Kidney epithelial cell (primary cell): ENCODE measurements around the gene POU2F2. TPM values are rescaled to one million over a fixed set of nuclear protein-coding genes. Genes with fewer than 3 reads are reported as not detected.
A peak's percentile ranks its signal among the peaks of the same experiment; 100 is the strongest.
"Not testable (repeated sequence)": the region's sequence is repeated elsewhere in the genome, so short reads cannot be mapped to it uniquely, and the experiment has no call there.

Experiments used
- DNase-seq: peaks from one replicate; pipeline ENCODE4 v3.0.0-alpha.2; 2010; ENCODE audit warnings: low read depth
- H3K27me3 ChIP-seq: 2 replicates; pipeline ENCODE4 v1.6.0; 2011; ENCODE audit warnings: low read length; ENCODE audit not compliant: control insufficient read depth, insufficient read depth
- H3K36me3 ChIP-seq: 2 replicates; pipeline ENCODE4 v1.5.1; 2011; ENCODE audit warnings: low read length; ENCODE audit not compliant: control insufficient read depth, insufficient read depth
- H3K4me3 ChIP-seq: 2 replicates; pipeline ENCODE4 v1.5.1; 2011; ENCODE audit warnings: low read depth, mild to moderate bottlenecking, control low read depth, low read length
- total RNA-seq: library from RNA; depleted of rRNA; stranded (reverse); fragments of >200 nt; gene quantifications from 2 replicates; pipeline ENCODE4 v1.2.3, GENCODE V29; 2015
- TF ChIP-seq, protein P1 (sequence below): IDR thresholded peaks from 2 replicates; pipeline ENCODE4 v1.5.1; 2011; ENCODE audit warnings: mild to moderate bottlenecking, moderate library complexity, low read length, control low read depth, inconsistent platforms; ENCODE audit not compliant: insufficient read depth, poor library complexity, severe bottlenecking

Gene POU2F2
- total RNA-seq, 1 donor from 2014 or later: 2.3 TPM

GRCh38 chr19:42108527-42109389, 23.5 kb downstream of the POU2F2 start:
- Histone ChIP-seq H3K4me3 (no peak overlapping the region), H3K27me3 (no peaks in the 10 kb centered on the region), H3K36me3 (no peaks in the 10 kb centered on the region)
- TF ChIP-seq, protein P1, sequence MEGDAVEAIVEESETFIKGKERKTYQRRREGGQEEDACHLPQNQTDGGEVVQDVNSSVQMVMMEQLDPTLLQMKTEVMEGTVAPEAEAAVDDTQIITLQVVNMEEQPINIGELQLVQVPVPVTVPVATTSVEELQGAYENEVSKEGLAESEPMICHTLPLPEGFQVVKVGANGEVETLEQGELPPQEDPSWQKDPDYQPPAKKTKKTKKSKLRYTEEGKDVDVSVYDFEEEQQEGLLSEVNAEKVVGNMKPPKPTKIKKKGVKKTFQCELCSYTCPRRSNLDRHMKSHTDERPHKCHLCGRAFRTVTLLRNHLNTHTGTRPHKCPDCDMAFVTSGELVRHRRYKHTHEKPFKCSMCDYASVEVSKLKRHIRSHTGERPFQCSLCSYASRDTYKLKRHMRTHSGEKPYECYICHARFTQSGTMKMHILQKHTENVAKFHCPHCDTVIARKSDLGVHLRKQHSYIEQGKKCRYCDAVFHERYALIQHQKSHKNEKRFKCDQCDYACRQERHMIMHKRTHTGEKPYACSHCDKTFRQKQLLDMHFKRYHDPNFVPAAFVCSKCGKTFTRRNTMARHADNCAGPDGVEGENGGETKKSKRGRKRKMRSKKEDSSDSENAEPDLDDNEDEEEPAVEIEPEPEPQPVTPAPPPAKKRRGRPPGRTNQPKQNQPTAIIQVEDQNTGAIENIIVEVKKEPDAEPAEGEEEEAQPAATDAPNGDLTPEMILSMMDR: peak; percentile 100
- no peak for DNase-seq

- no peak overlapping the region for H3K4me3 ChIP-seq
- DNase-seq: no peak
- TF ChIP-seq, protein P1: no peak
- no peaks in the 10 kb centered on the region for H3K36me3 ChIP-seq
- no peaks in the 10 kb centered on the region for H3K27me3 ChIP-seq
These were observed 26.9 kb downstream of the POU2F2 start for GRCh38 chr19:42105368-42105767.

GRCh38 chr19:42102877-42103276, 29.4 kb downstream of the POU2F2 start:
- Histone ChIP-seq H3K36me3 (no peaks in the 10 kb centered on the region), H3K4me3 (no peak overlapping the region), H3K27me3 (no peaks in the 10 kb centered on the region)
- DNase-seq: no peak
- TF ChIP-seq, protein P1: no peak

DNA sequence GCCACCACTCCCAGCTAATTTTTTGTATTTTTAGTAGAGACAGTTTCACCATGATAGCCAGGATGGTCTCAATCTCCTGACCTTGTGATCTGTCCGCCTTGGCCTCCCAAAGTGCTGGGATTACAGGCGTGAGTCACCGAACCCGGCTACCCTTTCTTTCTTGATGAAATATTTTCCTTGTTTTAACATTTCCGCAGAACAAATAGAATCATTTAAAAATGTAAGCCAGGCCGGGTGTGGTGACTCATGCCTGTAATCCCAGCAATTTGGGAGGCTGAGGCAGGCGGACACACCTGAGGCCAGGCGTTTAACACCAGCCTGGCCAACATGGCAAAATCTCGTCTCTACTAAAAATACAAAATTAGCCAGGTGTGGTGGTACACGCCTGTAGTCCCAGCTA, 32.0 kb downstream of the POU2F2 start:
- H3K27me3 ChIP-seq, DNase-seq, H3K36me3 ChIP-seq, H3K4me3 ChIP-seq: not testable (repeated sequence)

DNA sequence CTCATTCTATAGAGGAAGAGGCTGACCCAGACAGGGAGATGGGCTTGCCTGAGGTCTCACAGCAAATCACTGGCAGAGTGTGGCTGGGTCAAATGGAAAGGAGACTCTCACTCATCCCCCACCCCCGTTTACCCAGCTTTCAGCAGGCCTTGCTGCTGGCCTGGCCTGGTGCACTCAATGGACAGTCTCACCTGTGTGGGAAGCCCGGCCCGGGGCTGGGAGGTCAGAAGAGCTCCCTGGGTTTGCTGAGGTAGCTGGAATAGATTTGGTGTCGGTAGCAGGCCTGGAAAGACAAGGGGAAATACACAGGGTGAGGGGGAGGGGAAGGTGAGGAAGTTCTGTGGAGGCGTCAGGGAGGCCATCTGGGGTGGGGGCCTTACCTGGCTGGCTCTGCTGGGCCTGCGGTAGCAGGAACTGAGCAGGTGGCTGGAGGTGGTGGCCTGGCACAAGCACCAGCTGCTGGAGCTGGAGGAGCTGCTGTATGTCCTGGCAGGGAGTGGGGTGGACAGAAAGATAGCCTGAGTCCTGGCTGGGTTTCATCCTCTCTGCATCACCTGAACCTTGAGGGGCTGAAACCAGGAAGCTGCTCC, 32.8 kb downstream of the POU2F2 start:
- peaks cover 9% of the 10 kb centered on the region for H3K27me3 ChIP-seq
- TF ChIP-seq, protein P1: no peak
- no peak for DNase-seq
- H3K4me3 ChIP-seq: no peak overlapping the region
- H3K36me3 ChIP-seq: no peaks in the 10 kb centered on the region

DNA sequence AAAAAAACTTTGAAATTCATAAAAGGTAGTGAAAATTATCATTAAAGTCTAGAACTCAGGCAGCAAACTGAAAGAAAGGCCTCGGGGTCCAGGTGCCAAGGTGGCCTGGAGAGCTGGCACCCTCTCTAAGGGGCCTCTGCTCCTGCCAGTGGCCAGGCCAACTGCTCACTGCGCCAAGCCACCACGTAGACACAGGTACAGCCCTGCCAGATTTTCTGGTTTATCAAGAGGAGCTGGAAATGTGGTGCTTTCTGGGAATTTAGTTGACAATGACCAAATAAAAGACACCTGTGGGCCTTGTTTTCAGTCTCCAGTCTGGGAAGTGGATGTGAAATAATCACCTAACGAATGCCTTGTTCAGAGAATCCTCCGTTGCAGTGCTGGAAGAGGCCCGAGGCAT, 33.5 kb downstream of the POU2F2 start:
- TF ChIP-seq, protein P1: no peak
- Histone ChIP-seq H3K36me3 (no peaks in the 10 kb centered on the region), H3K27me3 (peaks cover 9% of the 10 kb centered on the region), H3K4me3 (no peak overlapping the region)
- DNase-seq: no peak
